ENCODE data around the gene ZFAND2A.
"Not testable (repeated sequence)": the region's sequence is repeated elsewhere in the genome, so short reads cannot be mapped to it uniquely, and the experiment has no call there.

The ZFAND2A gene

DNA sequence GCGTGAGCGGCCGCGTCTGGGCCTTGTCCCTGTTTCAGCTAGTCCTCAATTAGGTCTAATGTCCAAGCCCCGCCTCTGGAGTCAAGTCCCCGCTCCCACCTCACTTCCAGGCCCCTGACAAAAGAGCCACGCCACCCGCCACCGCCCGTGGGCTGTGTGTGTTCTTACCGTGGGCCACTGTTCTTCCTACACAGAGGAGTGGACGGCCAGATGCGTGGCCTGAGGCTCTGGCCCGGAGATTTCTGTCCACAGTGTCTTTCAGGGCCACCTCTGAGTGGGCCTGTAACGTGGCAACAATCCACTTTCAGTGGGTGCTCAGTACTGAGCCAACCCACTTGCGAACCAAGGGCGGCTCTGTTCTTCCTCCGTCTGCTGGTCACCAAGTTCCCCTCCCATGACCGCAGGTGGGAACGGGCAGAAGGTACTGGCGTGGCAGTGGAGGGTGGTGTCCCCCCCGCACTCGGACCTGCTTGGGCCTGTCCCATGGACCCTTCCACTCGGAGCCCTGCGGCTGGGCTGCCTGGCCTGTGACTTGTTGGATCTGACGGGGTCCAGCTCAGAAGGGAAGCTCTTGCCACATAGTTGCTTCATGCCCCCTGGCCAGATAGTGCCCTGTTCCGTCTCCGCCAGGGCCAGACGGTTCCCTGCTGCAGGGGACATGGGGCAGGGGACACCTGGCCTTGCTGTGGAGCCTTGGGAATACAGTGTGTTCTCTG, 15.0 kb upstream of the ZFAND2A start:
- FAIRE-seq, result no peak

GRCh38 chr7:1174002-1174401, 14.0 kb upstream of the ZFAND2A start:
- FAIRE-seq, result no peak

DNA sequence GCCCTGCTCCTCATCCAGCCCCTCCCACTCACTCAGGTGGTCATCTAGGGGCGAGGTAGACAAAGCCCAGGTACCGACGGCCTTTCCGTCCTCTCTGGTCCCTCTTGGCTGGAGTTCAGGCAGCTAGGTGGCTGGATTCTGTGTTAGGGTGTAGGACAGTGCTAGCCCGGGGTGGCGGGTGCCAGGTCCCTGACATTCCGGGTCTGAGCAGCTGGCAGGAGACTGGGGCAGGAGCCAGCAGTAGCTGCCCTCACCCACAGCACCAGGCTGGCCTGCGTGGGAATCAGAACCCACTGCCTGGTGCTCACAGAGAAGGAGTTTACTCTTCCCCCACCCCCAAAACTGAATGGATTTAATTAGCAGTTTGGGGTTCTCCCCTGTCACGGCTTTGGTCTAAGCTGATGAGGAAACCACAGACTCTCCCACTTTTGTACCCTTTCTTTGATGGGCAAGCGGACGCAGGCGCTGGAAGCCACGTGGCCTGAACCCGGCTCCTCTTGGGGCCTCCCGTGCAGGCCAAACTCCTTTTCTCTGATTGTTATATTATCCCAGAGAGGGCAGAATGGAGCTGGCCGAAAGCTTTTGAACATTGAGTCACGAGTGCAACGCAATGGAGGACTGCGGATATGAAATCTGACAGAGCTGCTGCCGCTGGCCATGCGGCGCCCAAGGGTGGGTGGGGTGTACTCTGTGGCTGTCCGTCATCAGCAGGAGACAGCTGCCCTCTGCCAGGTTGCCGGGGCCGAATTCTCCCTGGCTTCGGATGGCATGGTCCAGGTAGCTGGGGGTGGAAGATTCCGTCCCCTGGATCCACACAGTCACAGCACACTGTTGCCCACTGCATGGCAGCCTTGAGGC, 12.9 kb upstream of the ZFAND2A start:
- no peak for FAIRE-seq

- FAIRE-seq, result not testable (repeated sequence)
These were observed 11.5 kb upstream of the ZFAND2A start for GRCh38 chr7:1171516-1171915.

DNA sequence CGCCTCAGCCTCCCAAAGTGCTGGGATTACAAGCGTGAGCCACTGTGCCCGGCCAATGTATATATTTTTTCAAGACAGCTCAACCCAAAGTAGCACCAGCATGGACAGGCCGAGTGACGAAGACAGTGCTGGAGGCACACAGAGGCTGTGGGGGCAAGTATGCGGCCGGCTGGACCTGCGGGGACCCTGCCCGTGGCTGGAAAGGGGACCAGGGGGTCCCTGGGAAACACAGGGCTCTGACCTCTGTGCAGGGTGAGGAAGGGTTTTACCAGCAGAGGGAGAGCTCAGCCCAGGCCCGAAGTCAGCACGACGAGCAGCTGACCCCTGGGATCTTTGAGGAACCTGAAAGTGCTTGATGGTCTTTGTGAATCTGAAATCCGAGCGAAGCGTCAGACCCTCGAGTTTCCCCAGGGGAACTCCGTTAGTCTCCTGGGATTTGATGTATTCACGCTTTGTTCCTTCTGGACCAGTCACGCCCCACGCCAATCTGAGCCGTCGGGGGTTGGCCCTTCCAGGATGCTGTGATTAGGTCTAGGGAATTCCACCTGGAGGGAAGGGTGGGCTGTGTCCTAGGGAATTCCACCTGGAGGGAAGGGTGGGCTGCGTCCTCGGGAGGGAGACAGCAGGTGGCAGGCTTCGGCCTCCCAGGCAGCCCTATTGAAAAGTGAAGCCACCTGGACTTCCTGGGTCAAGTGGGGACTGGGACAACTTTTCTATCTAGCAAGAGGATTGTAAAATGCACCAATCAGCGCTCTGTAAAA, 10.9 kb upstream of the ZFAND2A start:
- no peak for FAIRE-seq

GRCh38 chr7:1169409-1170368, 9.7 kb upstream of the ZFAND2A start:
- FAIRE-seq, result no peak

DNA sequence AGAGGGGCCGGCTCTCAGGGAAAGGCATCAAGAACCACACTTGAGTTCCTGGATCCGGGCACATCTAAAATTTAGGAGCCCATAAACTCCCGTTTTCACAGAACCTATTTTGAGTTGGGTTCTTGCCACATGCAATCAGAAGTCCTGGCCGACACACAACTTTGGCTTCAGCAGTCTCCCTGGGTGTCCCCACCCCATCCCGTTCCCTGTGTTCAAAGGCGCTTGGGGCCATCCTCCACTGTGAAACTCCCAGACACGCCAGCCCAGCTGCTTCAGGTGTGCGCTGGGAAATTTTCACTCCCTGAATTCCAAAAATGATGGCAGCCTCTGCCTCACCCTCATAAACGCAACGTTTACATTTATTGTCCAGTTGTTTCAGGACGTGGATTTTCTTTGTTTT, 8.4 kb upstream of the ZFAND2A start:
- FAIRE-seq, result no peak

GRCh38 chr7:1164436-1164835, 4.4 kb upstream of the ZFAND2A start:
- no peak for FAIRE-seq

DNA sequence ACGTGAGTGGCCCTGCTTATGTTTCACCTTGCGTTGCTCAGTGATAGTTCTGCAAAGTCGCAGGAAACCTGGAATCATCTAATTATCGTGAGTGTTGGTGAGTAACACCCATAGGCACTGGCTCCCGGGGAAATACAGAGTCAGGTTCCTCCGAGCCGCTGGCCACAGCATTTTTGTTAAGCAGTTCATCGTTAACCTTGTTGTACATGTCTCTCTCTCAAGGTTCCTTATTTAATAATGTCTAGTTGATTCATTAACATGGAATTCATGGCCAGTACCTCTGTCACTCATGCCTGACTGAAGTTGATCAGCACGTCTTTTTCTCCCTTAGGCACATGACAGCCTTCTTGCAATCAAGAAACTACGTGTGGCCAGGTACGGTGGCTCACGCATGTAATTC, 3.1 kb upstream of the ZFAND2A start:
- FAIRE-seq, result no peak

DNA sequence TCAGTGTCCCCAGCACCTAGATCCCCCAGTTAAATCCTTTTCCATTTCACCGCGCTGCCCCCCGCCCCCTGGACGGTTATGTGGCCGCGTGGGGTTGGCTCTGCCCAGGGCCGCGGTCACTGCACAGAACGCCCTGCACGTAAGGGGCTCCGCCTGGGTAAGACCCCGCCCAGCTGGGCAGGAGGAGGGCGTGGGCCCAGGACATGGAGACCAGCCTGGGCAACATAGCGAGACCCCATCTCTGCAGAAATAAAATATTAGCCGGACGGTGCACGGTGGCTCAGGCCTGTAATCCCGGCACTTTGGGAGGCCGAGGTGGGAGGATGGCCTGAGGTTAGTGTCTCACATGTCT, 650 bp upstream of the ZFAND2A start:
- FAIRE-seq, result no peak

- FAIRE-seq, result not testable (repeated sequence)
These were observed 765 bp downstream of the ZFAND2A start for GRCh38 chr7:1159231-1159630.

- FAIRE-seq, result no peak
These were observed 1.5 kb downstream of the ZFAND2A start for GRCh38 chr7:1158203-1159126.

DNA sequence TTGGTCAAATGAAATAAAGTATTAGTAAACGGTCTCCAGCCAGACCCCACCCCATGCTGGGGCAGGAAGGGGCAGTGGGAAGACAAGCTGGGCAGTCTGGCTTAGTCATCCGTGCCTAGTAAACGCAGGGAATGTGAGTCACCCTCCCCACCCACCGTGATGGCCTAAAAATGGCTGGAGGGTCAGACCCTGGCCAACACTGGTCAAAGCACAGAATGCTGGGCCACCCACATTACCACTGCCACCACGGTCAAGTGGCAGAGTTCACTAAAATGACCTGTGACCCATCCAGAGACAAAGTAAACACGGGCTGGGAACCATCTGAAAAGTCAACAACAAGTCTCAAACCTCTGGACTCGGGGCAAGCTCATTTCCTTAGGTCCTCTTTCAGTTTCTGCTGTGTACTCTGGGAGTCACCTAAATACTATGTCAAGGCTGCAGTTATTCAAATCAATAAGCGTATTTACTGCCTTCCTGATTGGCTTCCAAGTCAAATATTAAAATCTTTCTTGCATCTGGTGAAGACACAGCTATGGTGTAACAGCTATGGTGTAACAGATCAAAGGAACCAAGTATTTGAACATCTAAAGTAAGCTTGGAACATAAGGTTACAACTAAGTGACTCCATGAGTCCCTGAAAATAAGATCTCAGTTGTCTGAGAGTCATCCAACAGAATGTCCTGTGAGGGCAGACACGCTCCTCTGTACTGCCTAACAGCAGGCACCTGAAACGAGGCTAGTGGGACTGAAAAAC, 3.0 kb downstream of the ZFAND2A start:
- no peak for FAIRE-seq

- not testable (repeated sequence) for FAIRE-seq
These were observed 3.9 kb downstream of the ZFAND2A start for GRCh38 chr7:1155818-1156781.

DNA sequence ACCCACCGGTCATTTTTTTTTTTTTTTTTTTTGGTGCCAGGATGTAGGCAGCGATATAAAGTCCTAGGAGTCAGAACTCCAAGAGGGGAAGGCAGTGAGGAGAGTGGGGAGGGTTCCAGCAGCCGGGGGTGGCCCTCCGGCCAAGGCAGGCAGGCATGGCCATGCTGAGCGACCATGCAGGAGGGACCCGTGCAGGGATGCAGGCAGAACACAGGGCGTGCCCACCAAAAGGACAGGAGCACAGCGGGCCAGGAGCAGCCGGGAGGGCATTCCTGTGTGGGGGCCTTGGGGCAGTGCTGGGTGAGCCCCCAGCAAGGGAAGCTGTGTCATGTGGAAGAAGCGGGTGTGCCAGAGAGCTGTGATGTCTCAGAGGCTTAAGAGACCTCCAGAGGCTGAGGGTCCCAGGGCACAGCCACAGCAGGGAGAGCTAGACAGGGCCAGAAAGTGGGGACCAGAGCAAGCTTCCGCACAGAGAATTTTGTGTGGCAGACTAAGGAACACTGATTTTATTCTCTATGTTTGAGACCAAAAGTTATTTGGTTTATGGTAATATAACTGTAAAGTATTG, 5.7 kb downstream of the ZFAND2A start:
- no peak for FAIRE-seq

- FAIRE-seq, result no peak
These were observed 7.5 kb downstream of the ZFAND2A start for GRCh38 chr7:1152492-1152891.

DNA sequence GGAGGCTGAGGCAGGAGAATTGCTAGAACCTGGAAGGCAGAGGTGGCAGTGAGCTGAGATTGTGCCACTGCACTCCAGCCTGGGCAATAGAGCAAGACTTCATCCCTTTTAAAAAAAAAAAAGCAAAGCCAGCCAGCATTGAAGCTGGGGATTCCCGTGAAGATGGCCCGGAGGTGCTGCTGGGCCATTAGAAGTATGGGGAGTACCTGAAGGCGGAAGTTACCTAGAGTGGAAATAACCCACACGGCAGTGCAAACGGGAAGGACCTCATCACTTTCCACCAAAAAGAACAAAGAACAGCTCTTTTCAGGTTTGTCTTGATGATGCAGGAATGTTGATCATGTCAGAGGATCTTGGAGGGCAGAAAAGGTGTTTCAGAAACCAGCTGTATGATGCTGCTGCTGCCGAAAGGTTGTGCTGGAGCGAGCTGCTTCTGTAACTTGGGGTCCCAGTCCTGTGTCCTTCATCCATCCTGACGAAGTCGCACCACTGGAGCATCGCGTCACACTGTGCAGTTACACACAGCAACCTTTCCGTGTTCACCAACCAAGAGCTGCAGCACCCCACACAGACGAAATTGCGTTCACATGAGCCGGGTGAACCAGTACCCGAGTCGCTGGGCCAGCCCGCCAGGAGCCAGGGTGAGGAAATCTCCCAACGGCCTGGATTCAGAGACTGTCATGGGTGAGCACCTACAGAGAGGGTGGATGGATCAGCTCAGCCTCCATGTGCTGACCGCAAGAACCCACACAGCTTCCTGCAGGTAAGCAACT, 8.2 kb downstream of the ZFAND2A start:
- no peak for FAIRE-seq

DNA sequence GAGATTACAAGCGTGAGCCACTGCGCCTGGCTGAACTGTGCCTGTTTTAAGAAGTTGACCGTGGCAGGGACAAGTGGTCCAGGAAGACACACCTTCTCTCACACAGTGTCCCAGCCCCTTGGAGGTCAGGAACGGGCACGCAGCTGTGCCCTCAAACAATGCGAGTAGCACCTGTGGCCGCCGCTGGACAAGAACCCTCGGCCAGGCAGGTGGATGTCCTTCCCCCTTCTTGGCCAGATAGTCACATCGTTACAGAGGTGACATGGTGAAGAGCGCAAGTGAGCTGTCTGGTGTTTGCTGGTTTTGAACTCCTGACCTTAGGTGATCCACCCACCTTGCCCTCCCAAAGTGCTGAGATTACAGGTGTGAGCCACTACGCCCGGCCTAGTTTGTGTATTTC, 8.8 kb downstream of the ZFAND2A start:
- no peak for FAIRE-seq

Measured in A204.1 (cell line).